SW 1271 (cell line): ENCODE measurements around the gene POMGNT1.

ENCODE experiments used
- DNase-seq, 2 experiments: peaks; one replicate each; lab custom pipeline; 2025; lab: John Stamatoyannopoulos, UW

POMGNT1 gene

GRCh38 chr1:46183079-46183847 lies 15.0 kb downstream of the POMGNT1 start:
- DNase-seq, result peak; percentile 92 to 97

DNA sequence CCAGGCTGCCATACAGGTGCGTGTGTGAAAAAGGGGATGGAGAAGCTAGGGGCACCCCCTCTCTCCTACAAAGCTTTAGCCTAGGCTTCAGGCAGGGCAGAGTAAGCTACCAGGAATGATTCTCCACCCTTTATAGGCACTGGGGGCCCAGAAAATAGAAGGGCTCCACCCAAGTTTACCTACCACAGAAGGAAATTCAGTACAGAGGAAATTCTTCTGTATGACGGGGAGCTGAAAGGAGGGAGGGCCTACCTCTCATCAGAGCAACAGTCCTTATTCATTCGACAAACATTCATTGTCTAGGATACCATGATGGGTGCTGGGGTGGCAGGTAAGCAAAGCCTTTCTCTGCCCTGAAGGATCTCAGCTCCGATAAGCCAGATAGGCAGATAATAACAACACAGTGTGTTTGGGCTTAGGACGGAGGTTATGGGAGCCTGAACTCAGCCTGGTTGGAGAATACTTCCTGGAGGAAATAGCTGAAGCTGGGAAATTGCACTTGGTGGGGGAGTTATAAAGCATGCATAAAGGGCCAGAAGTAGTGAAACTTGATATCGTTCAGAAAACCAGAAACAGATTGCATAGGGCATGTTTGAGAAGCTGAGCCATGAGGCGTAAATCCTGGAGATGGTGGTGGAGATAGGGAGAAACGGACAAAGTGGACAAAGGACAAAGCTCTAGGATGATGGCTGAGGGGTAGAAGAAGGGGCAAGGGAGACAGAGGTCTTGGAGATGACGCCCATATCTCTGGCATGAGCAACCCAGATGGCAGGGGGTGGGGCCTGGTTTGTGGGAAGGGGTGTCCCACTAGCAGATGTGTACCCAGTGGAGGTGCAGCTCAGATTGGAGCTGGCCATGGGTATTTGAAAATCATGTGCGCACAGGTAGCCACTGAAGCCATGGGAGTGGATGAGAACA lies 16.6 kb downstream of the POMGNT1 start:
- DNase-seq, result peak in 1 of 2 experiments; percentile 4

GRCh38 chr1:46180082-46180616 lies 18.1 kb downstream of the POMGNT1 start:
- peak in 1 of 2 experiments; percentile 15 for DNase-seq

GRCh38 chr1:46179138-46180081 lies 18.8 kb downstream of the POMGNT1 start:
- peak; percentile 49 to 79 for DNase-seq

DNA sequence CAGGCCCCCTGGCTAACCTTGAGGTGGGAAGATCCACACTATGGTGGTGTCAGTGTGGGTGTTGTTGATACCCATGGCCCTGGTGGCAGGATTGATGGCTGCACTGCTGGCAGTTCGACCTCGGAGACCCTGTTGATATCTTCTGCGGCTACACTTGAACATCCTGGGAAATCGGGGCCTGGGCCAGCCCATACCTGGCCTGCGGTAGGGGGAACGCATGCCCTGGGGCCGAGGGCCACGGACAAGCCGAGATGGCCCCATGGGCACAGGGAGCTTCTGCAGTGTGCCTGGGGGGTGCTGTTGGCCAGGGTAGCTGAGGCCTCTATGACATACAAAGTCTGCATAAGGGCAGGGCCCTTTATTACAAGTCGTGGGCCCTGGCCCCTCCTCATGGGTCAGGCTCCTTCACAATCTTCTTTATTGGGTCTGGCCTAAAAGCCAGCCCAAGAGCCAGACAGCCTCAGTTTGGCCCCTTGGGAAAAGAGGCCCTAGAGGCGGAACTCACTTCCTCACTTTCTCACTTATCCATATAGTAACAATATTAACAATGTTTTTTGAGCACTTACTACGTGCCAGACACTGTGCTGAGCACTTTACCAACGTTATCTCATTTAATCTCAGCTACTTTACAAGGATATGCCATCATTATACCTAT lies 21.9 kb downstream of the POMGNT1 start, which contains the start of gene P3R3URF:
Gene P3R3URF, minus strand, starts transcription at position 278 of the 655 bp plus-strand sequence. Its CDS starts 17 bp downstream, at position 261.
- DNase-seq, result no peak

DNA sequence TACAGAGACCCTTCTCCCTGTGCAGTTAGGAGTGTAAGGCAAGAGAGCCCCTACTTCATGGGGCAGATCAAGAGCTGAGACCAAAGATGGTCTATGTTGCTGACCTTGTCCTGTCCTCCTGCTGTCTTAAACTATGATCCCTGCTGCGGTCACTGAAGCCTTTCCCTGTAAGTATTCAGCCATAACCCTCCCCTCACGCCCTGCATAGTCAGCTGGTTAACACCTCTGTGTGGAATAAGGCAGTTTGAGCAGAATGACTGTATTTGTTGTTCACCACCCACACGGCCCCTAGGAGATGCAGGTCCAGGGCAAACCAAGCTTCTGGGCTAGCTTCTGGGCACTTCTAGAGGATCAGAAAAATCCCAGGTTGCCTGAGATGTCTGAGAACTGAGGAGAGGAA lies 23.0 kb downstream of the POMGNT1 start:
- no peak for DNase-seq

DNA sequence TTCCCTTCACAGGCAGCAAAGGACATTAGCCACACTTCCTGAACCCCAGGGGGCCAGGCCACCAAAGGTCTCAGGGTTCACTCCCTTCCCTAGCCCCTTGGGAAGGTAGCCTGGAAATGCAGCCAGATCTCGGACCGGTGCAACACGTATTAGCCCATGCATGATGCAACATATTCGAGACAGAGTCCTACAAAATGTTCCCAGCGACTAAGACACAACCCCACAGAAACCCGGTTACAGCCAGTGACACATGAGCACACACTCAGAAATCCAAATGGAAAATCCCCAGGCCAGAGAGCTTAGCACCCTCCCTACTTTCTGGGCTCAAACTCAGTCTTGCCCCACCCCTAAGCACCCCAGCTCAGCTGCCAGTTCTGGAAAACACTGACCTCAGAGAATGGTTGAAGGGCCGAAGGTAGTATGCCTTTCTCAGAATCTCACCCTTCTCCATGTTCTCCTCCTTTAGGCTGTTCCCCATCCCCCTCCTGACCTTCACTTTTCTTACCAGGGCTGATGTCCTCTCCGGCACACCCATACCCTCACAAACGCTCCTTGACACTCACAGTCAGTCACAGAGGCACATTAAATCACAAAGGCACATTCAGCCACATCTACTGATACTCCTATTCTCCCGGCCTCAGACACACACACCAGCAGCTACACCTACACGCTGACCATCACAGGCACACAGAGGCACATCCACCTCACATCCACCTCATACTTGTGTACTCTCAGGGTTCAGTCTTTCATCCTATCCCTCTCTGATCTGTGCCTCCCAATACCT lies 23.6 kb downstream of the POMGNT1 start, which contains the start of gene TSPAN1:
Gene TSPAN1, plus strand, starts transcription at position 640 of the 784 bp plus-strand sequence. CDS start 6,021 bp downstream, outside the sequence.
- DNase-seq, result no peak

DNA sequence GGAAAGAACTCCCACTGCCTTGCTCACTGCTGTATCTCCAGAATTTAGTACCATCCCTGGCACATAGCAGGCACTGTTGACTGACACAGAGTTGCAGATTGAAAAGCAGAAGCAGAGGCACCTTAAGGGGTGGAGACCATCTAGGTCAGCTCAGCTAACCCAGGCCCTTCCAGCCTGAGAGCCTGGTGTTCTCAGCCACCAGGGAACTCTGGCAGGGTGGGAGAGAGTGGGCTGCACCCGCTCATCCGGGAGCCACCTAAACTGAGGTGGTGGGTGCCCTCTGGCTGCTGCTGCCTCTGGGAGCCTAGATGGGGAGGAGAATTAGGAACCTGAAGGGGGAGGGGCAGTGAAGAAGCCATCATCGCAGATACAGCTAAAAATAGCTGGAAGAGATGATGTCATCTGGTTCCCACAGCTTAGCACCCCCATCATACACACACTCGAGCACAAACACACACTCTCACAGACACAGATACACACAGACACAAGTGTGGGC lies 24.8 kb downstream of the POMGNT1 start:
- no peak for DNase-seq

- DNase-seq, result no peak
Observed at GRCh38 chr1:46172321-46172720, 25.9 kb downstream of the POMGNT1 start.

DNA sequence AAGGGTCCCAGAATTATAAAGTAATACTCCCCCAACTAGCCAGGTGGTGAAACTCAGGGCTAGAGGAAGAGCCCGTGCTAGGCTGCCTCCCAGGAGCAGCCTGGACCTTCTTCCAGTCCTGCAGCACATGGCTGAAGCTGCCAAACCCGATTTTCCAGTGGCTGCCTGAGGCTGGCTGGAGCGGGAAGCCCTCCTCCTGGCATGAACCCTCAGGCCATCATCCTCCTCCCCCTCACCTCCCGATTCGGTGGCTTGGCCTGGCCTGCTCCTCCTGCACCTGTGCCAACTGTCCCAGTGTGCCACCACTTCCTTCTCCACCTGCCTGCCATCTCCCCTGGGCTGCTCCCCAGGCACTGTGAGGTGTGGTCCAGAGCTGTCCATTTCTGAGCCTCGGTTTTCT lies 26.4 kb downstream of the POMGNT1 start:
- no peak for DNase-seq

GRCh38 chr1:46171351-46171750 lies 26.9 kb downstream of the POMGNT1 start:
- no peak for DNase-seq

GRCh38 chr1:46169811-46170454 lies 28.3 kb downstream of the POMGNT1 start:
- DNase-seq, result no peak

DNA sequence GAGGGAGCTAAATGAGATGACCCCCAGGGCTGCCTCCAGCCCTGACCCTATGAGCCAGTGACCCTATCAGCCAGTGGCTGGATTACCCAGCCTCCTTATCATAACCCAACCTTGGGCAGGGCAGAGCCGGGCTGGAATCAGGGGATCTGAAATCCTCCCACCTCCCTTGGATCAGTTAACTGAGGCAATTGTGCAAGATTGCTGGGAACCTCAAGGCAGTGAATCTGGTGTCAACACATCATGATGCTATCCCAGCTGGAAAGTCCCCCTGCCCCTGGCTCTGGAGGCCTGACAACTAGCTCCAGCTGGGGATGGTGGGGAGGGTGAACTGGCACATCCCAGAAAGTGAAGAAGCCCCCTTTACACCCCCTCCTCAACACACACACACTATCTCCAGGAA lies 29.8 kb downstream of the POMGNT1 start:
- DNase-seq, result no peak

DNA sequence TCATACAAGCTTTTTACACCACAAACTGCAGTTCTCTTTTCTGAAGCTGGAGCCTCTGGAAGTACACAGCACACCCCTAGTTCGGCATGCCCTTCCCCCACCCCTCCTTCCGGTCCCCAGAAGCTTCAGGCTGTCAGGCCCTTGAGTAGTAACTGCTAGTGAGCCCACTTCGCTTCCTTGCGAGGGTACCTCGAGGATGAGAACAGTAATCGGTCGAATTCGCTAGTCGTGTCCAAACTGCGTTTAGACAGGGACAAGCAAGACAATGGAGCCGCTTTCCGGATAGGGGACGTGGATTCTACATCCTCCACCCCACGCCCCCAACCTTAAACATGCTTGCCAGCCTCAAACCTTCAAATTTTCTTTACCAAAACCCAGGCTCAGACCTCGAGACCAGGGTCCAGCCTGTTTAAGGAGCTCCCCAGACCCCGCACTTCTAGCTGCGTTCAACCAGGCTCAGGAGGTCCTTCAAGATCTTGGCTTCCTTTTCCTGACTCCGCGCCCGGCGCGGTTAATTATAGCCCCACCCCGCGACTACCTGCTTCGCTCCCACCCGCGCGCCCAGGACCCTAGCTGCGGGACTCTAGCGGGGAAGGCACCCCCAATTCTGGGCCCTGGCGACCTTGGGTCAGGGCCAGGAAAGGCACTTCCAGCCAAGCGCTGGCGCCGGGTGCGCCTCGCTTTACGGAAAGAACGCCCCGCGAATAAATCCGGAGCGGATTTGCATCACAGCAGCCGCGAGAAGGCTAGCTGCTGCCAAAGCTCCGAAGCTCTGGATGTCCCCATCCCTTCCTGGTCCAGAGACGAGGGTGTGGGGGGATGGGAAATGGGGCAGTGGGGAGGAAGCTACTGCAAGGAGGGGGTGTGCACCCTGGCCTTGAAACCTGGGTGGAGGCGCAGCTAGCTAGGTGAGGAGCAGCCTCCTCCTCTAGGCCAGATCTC lies 31.4 kb downstream of the POMGNT1 start:
- no peak for DNase-seq

DNA sequence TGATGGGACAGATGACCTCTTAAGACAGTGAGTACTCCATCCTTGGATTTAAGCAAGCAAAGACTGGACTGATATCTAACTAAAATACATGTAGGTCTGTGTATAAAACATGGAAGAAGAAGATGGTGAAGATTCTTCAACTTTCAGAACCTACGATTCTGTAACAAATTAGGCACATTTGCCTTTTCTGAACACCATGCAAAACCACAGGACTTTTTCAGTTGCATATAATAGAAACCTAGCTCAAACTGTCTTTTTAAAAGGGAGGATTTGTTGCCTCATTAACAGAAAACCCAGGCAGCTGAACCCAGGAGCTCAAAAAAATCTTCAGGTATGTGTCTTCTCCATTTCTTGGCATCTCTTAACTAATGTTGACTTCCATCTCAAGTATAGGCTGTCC lies 38.0 kb downstream of the POMGNT1 start:
- DNase-seq, result no peak

GRCh38 chr1:46159516-46159915 lies 38.7 kb downstream of the POMGNT1 start:
- DNase-seq, result no peak

GRCh38 chr1:46158312-46159281 lies 39.6 kb downstream of the POMGNT1 start:
- no peak for DNase-seq
